CD4-positive, alpha-beta T cell (primary cell): ENCODE data around the gene MRPS11. TPM values are rescaled to one million over a fixed set of nuclear protein-coding genes. Genes with fewer than 3 reads are reported as not detected.

Source experiments
- ATAC-seq: fragments of 200-7000 bp; cut with Tn5 transposase; one replicate; pipeline ENCODE4 v1.10.0; 2022; ENCODE audit warnings: mild to moderate bottlenecking; ENCODE audit not compliant: poor library complexity
- CTCF ChIA-PET: fragments of 350-600 bp; sonication (Branson Sonifier 250); formaldehyde crosslinking; loops from one replicate; lab custom pipeline; 2021; ENCODE audit warnings: antibody characterized with exemption, inconsistent platforms; lab: Charles Lee
- POLR2A ChIA-PET: fragments of 350-600 bp; sonication (Branson Sonifier 250); formaldehyde crosslinking; loops from one replicate; lab custom pipeline; 2021; ENCODE audit warnings: antibody characterized with exemption, inconsistent platforms; lab: Charles Lee
- DNase-seq, 14 experiments: peaks; one replicate each; pipeline ENCODE4 v3.0.0-alpha.2; 2013 to 2020; ENCODE audit warnings: mixed read lengths in 2 of 14
- H3K27ac ChIP-seq, 2 donors: one replicate each; pipeline versions ENCODE4 v1.5.1 to v1.7.0; 2013; ENCODE audit warnings: low read length in 2 of 2, low read depth in 1 of 2, mild to moderate bottlenecking in 1 of 2
- H3K27me3 ChIP-seq, 2 experiments: 1 replicate in 1 of 2; 2 replicates in 1 of 2; pipeline versions ENCODE4 v1.6.1 to v1.7.0; 2013; ENCODE audit warnings: low read length in 2 of 2, control low read depth in 1 of 2, mild to moderate bottlenecking in 1 of 2, moderate library complexity in 1 of 2; ENCODE audit not compliant: insufficient read depth in 2 of 2, control insufficient read depth in 1 of 2
- H3K36me3 ChIP-seq: one replicate; pipeline ENCODE4 v1.6.1; 2013; ENCODE audit warnings: low read length, control low read depth; ENCODE audit not compliant: insufficient read depth
- H3K4me1 ChIP-seq: one replicate; pipeline ENCODE4 v1.6.1; 2013; ENCODE audit warnings: low read length, control low read depth; ENCODE audit not compliant: insufficient read depth
- H3K4me3 ChIP-seq: one replicate; pipeline ENCODE4 v1.5.1; 2013; ENCODE audit warnings: mild to moderate bottlenecking, low read length, moderate library complexity
- H3K9me3 ChIP-seq, 2 experiments: 1 replicate in 1 of 2; 2 replicates in 1 of 2; pipeline versions ENCODE4 v1.6.1 to v1.7.0; 2013; ENCODE audit warnings: low read length in 2 of 2, mild to moderate bottlenecking in 2 of 2, control low read depth in 1 of 2, moderate library complexity in 1 of 2; ENCODE audit not compliant: control insufficient read depth in 1 of 2, insufficient read depth in 1 of 2
- H3K27ac Mint-ChIP-seq: one replicate; pipeline ENCODE4 v1.8.0; 2020; ENCODE audit warnings: mixed read lengths
- H3K27me3 Mint-ChIP-seq: one replicate; pipeline ENCODE4 v1.8.0; 2021; ENCODE audit warnings: mixed read lengths
- H3K36me3 Mint-ChIP-seq: one replicate; pipeline ENCODE4 v1.8.0; 2021; ENCODE audit warnings: low read depth, mixed read lengths
- H3K4me1 Mint-ChIP-seq: one replicate; pipeline ENCODE4 v1.8.0; 2021; ENCODE audit warnings: low read depth, mixed read lengths
- H3K4me3 Mint-ChIP-seq: one replicate; pipeline ENCODE4 v1.8.0; 2020; ENCODE audit warnings: mild to moderate bottlenecking, mixed read lengths
- H3K9me3 Mint-ChIP-seq: one replicate; pipeline ENCODE4 v1.8.0; 2020; ENCODE audit warnings: mixed read lengths
- intact Hi-C, 2 experiments: fragments of 100-400 bp; cut with DNase I in 1 of 2; cut with micrococcal nuclease in 1 of 2; formaldehyde crosslinking; loops; one replicate each; pipeline versions ENCODE4 v1.15.1 to v1.9.0; 2023 to 2025; cut with DNase I, micrococcal nuclease
- total RNA-seq, 174 experiments: library from RNA in 2 of 174; stranded (reverse) in 2 of 174; gene quantifications; one replicate each; pipeline ENCODE4 v1.2.3 and lab custom pipeline; 2021 to 2026
- TF ChIP-seq, protein P1 (sequence below): fragments of 200-600 bp; IDR thresholded peaks from one replicate; pipeline ENCODE4 v1.8.0; 2022; ENCODE audit warnings: antibody characterized with exemption, mild to moderate bottlenecking

The MRPS11 gene
- total RNA-seq, 2 experiments from 2014 or later, result 8.0 to 8.4 TPM

DNA sequence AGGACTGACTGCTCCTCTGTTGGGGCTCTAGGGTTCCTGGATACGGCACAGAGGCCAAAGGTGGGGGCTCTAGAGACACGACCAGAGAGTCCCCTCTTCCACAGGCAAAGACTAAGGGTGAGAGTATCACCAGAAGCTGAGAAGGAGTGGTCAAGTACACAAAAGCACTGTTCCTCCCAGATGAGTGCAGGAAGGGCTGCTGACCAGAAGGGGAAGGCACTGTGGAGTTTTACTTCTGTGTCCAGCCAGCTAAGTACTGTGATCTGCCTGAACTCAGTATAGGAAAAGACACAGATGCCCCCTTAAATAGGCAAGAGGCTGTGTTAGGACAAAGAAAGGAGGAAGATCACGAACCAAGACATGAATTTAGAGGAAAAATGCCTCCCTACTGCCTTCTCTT, 11.7 kb downstream of the MRPS11 start:
- Mint-ChIP-seq H3K4me3 (no peak overlapping the region), H3K27me3 (no peaks in the 10 kb centered on the region), H3K27ac (no peak overlapping the region), H3K9me3 (no peaks in the 10 kb centered on the region), H3K4me1 (no peaks in the 10 kb centered on the region), H3K36me3 (peaks cover 40% of the 10 kb centered on the region)
- H3K27ac ChIP-seq, result no peak overlapping the region
- no peak for ATAC-seq
- H3K27me3 ChIP-seq, result no peaks in the 10 kb centered on the region
- CTCF ChIA-PET, result no interaction called here
- peaks cover 37% of the 10 kb centered on the region for H3K36me3 ChIP-seq
- DNase-seq, result no peak
- POLR2A ChIA-PET, result no interaction called here
- intact Hi-C loops, result loop anchor here (5.0 to 10.0 kb wide), 3 partner anchors 143 to 416 kb away; partner anchors contain the start of genes AEN (in 1 of the 2) and HAPLN3 (in 1 of the 2)
- TF ChIP-seq, protein P1, sequence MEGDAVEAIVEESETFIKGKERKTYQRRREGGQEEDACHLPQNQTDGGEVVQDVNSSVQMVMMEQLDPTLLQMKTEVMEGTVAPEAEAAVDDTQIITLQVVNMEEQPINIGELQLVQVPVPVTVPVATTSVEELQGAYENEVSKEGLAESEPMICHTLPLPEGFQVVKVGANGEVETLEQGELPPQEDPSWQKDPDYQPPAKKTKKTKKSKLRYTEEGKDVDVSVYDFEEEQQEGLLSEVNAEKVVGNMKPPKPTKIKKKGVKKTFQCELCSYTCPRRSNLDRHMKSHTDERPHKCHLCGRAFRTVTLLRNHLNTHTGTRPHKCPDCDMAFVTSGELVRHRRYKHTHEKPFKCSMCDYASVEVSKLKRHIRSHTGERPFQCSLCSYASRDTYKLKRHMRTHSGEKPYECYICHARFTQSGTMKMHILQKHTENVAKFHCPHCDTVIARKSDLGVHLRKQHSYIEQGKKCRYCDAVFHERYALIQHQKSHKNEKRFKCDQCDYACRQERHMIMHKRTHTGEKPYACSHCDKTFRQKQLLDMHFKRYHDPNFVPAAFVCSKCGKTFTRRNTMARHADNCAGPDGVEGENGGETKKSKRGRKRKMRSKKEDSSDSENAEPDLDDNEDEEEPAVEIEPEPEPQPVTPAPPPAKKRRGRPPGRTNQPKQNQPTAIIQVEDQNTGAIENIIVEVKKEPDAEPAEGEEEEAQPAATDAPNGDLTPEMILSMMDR, result no peak
- H3K9me3 ChIP-seq, result no peaks in the 10 kb centered on the region
- no peaks in the 10 kb centered on the region for H3K4me1 ChIP-seq
- no peak overlapping the region for H3K4me3 ChIP-seq

DNA sequence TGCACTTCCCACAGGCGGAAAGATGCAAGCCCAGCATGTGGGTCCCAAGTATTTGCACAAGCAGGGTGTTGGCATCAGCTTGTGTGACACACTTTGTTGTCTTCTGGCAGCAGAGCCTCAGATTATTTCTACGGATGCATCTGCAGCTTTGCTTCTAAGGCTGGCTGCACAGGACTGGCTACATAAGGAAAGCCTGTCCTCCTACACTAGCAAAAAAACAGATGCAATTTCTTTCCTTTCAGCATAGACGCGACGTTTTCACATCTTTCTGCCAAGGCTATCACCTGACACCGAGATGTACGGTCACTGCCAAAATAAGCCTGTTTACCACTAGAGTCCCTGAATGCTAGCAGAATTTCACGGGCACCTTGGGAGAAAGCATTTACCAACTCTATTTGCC, 13.5 kb downstream of the MRPS11 start:
- Histone ChIP-seq H3K27me3 (no peaks in the 10 kb centered on the region), H3K4me1 (no peaks in the 10 kb centered on the region), H3K9me3 (no peaks in the 10 kb centered on the region), H3K27ac (no peak overlapping the region), H3K4me3 (no peak overlapping the region), H3K36me3 (peaks cover 27% of the 10 kb centered on the region)
- H3K27ac Mint-ChIP-seq, result no peak overlapping the region
- no peaks in the 10 kb centered on the region for H3K9me3 Mint-ChIP-seq
- no peaks in the 10 kb centered on the region for H3K27me3 Mint-ChIP-seq
- ChIA-PET POLR2A (no interaction called here), CTCF (no interaction called here)
- TF ChIP-seq, protein P1, result no peak
- DNase-seq (no peak), ATAC-seq (no peak)
- H3K36me3 Mint-ChIP-seq, result peaks cover 22% of the 10 kb centered on the region
- no peak overlapping the region for H3K4me3 Mint-ChIP-seq
- intact Hi-C loops, result no loop called here
- no peaks in the 10 kb centered on the region for H3K4me1 Mint-ChIP-seq

DNA sequence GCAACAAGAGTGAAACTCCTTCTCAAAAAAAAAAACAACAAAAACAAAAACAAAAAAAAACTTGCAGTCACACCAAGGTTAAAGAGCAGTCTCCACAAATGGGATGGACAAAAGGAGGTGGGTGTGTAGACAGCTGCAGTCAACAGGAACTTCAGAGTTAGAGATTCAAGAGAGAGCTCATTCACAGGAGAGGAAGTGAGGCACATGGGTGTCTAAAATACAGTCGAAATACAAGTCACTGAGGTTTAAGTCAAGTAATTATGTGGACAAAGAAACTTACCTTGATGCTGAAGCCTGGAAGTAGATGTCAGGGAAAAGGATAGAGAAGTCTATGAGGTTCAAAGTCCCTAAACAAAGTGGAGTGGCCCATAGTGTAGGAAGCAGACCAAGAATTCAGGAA, 14.8 kb downstream of the MRPS11 start:
- H3K9me3 Mint-ChIP-seq, result no peaks in the 10 kb centered on the region
- no peaks in the 10 kb centered on the region for H3K4me1 Mint-ChIP-seq
- H3K27me3 Mint-ChIP-seq, result no peaks in the 10 kb centered on the region
- TF ChIP-seq, protein P1, result no peak
- no peak overlapping the region for H3K4me3 ChIP-seq
- intact Hi-C loops, result no loop called here
- ChIA-PET POLR2A (no interaction called here), CTCF (no interaction called here)
- DNase-seq (no peak), ATAC-seq (no peak)
- peaks cover 18% of the 10 kb centered on the region for H3K36me3 ChIP-seq
- H3K36me3 Mint-ChIP-seq, result peaks cover 9% of the 10 kb centered on the region
- H3K27ac Mint-ChIP-seq, result no peak overlapping the region
- H3K27ac ChIP-seq, result no peak overlapping the region
- no peak overlapping the region for H3K4me3 Mint-ChIP-seq
- H3K4me1 ChIP-seq, result no peaks in the 10 kb centered on the region
- H3K9me3 ChIP-seq, result no peaks in the 10 kb centered on the region
- no peaks in the 10 kb centered on the region for H3K27me3 ChIP-seq
